Endometrial microvascular endothelial cells (primary cell): ENCODE results near the gene JMJD8. TPM values are rescaled to one million over a fixed set of nuclear protein-coding genes. Genes with fewer than 3 reads are reported as not detected.

Source experiments
- in situ Hi-C: cut with HindIII; loops from 2 replicates; pipeline ENCODE4 v1.10.0; 2017; ENCODE audit warnings: low sequenced_read_pairs, low pct_unique_long_range_greater_than_20kb; ENCODE audit errors: inconsistent ontology term
- total RNA-seq: library from RNA; depleted of rRNA; stranded (reverse); fragments of >200 nt; gene quantifications from one replicate; pipeline ENCODE4 v1.2.3, GENCODE V29; 2015; ENCODE audit errors: inconsistent ontology term

JMJD8 gene
- total RNA-seq, 1 donor from 2014 or later: 68.2 TPM

GRCh38 chr16:636206-637080, 47.7 kb downstream of the JMJD8 start, which contains the start of gene METTL26:
METTL26 (minus strand) TSS chr16:636305; CDS start chr16:636290, 15 bp downstream.
- in situ Hi-C loops: no loop called here

GRCh38 chr16:635573-636205, 48.4 kb downstream of the JMJD8 start:
- in situ Hi-C loops: no loop called here

- in situ Hi-C loops: no loop called here
Measured at GRCh38 chr16:634996-635395, 49.1 kb downstream of the JMJD8 start.

- in situ Hi-C loops: no loop called here
Measured at GRCh38 chr16:634051-634670, 50.0 kb downstream of the JMJD8 start.

- in situ Hi-C loops: no loop called here
Measured at GRCh38 chr16:633336-634050, 50.6 kb downstream of the JMJD8 start.

- in situ Hi-C loops: no loop called here
Measured at GRCh38 chr16:632486-633335, 51.4 kb downstream of the JMJD8 start.

GRCh38 chr16:631808-632358, 52.3 kb downstream of the JMJD8 start:
- in situ Hi-C loops: no loop called here

Other genes with a start within 250 kb of the JMJD8 start
- gene CAPN15, start 156.6 kb downstream of the JMJD8 start, total RNA-seq: 60.2 TPM
- gene PRR35, start 123.9 kb downstream of the JMJD8 start, total RNA-seq: not detected
- not detected for gene NHLRC4, start 117.3 kb downstream of the JMJD8 start, total RNA-seq
- gene PIGQ, start 114.4 kb downstream of the JMJD8 start, total RNA-seq: 29.1 TPM
- 9.9 TPM for gene RAB40C, start 94.3 kb downstream of the JMJD8 start, total RNA-seq
- gene WFIKKN1, start 53.3 kb downstream of the JMJD8 start, total RNA-seq: not detected
- gene METTL26, start 48.0 kb downstream of the JMJD8 start, total RNA-seq: 119 TPM
- gene MCRIP2, start 42.5 kb downstream of the JMJD8 start, total RNA-seq: 23.4 TPM
- 39.7 TPM for gene WDR90, start 35.0 kb downstream of the JMJD8 start, total RNA-seq
- 41.3 TPM for gene RHOT2, start 16.2 kb downstream of the JMJD8 start, total RNA-seq
- gene RHBDL1, start 8.7 kb downstream of the JMJD8 start, total RNA-seq: 2.1 TPM
- 229 TPM for gene STUB1, start 3.9 kb downstream of the JMJD8 start, total RNA-seq
- gene WDR24, start 6.1 kb upstream of the JMJD8 start, total RNA-seq: 6.3 TPM
- not detected for gene FBXL16, start 21.5 kb upstream of the JMJD8 start, total RNA-seq
- 17.2 TPM for gene METRN, start 30.8 kb upstream of the JMJD8 start, total RNA-seq
- 14.0 TPM for gene ANTKMT, start 36.8 kb upstream of the JMJD8 start, total RNA-seq
- gene CCDC78, start 42.1 kb upstream of the JMJD8 start, total RNA-seq: not detected
- not detected for gene HAGHL, start 42.8 kb upstream of the JMJD8 start, total RNA-seq
- gene CIAO3, start 56.7 kb upstream of the JMJD8 start, total RNA-seq: 34.5 TPM
- not detected for gene MSLN, start 76.4 kb upstream of the JMJD8 start, total RNA-seq
- gene RPUSD1, start 104.0 kb upstream of the JMJD8 start, total RNA-seq: 77.6 TPM
- 33.9 TPM for gene CHTF18, start 104.3 kb upstream of the JMJD8 start, total RNA-seq
- not detected for gene GNG13, start 116.4 kb upstream of the JMJD8 start, total RNA-seq